Measurements from ENCODE around the gene FNIP1.
"Not testable (repeated sequence)": the region's sequence is repeated elsewhere in the genome, so short reads cannot be mapped to it uniquely, and the experiment has no call there.

The FNIP1 gene

GRCh38 chr5:131749723-131750470 is 46.9 kb downstream of the FNIP1 start:
- no peak for DNase-seq (ENCODE audit: low read depth in 2 of 2)

GRCh38 chr5:131749138-131749537 is 47.7 kb downstream of the FNIP1 start:
- no peak for DNase-seq (ENCODE audit: low read depth in 2 of 2)

GRCh38 chr5:131747180-131748105 is 49.4 kb downstream of the FNIP1 start:
- DNase-seq (ENCODE audit: low read depth in 2 of 2): peak in 1 of 2 experiments; percentile 4

- DNase-seq (ENCODE audit: low read depth in 2 of 2): no peak
Measured at GRCh38 chr5:131746423-131746822, 50.4 kb downstream of the FNIP1 start.

GRCh38 chr5:131745703-131746102 is 51.1 kb downstream of the FNIP1 start:
- DNase-seq (ENCODE audit: low read depth in 2 of 2): no peak

GRCh38 chr5:131745155-131745554 is 51.7 kb downstream of the FNIP1 start:
- no peak for DNase-seq (ENCODE audit: low read depth in 2 of 2)

GRCh38 chr5:131740477-131740876 is 56.3 kb downstream of the FNIP1 start:
- DNase-seq (ENCODE audit: low read depth in 2 of 2): no peak

- no peak for DNase-seq (ENCODE audit: low read depth in 2 of 2)
Measured at GRCh38 chr5:131735393-131735792, 61.4 kb downstream of the FNIP1 start.

- DNase-seq (ENCODE audit: low read depth in 2 of 2): not testable (repeated sequence)
Measured at GRCh38 chr5:131734939-131735338, 61.9 kb downstream of the FNIP1 start.

GRCh38 chr5:131729292-131729691 is 67.5 kb downstream of the FNIP1 start:
- not testable (repeated sequence) for DNase-seq (ENCODE audit: low read depth in 2 of 2)

GRCh38 chr5:131724089-131724488 is 72.7 kb downstream of the FNIP1 start:
- DNase-seq (ENCODE audit: low read depth in 2 of 2): not testable (repeated sequence)

- no peak for DNase-seq (ENCODE audit: low read depth in 2 of 2)
Measured at GRCh38 chr5:131720714-131721113, 76.1 kb downstream of the FNIP1 start.

GRCh38 chr5:131719564-131719963 is 77.3 kb downstream of the FNIP1 start:
- DNase-seq (ENCODE audit: low read depth in 2 of 2): no peak

GRCh38 chr5:131718487-131719014 is 78.3 kb downstream of the FNIP1 start:
- DNase-seq (ENCODE audit: low read depth in 2 of 2): no peak

- DNase-seq (ENCODE audit: low read depth in 2 of 2): not testable (repeated sequence)
Measured at GRCh38 chr5:131717164-131717563, 79.7 kb downstream of the FNIP1 start.

GRCh38 chr5:131716650-131717049 is 80.2 kb downstream of the FNIP1 start:
- DNase-seq (ENCODE audit: low read depth in 2 of 2): no peak

GRCh38 chr5:131710391-131710790 is 86.4 kb downstream of the FNIP1 start:
- DNase-seq (ENCODE audit: low read depth in 2 of 2): no peak

- DNase-seq (ENCODE audit: low read depth in 2 of 2): no peak
Measured at GRCh38 chr5:131709043-131709442, 87.8 kb downstream of the FNIP1 start.

GRCh38 chr5:131706281-131706680 is 90.5 kb downstream of the FNIP1 start:
- no peak for DNase-seq (ENCODE audit: low read depth in 2 of 2)

GRCh38 chr5:131694926-131695325 is 101.9 kb downstream of the FNIP1 start:
- no peak for DNase-seq (ENCODE audit: low read depth in 2 of 2)

GRCh38 chr5:131693894-131694293 is 102.9 kb downstream of the FNIP1 start:
- DNase-seq (ENCODE audit: low read depth in 2 of 2): no peak

GRCh38 chr5:131685516-131686171 is 111.2 kb downstream of the FNIP1 start:
- DNase-seq (ENCODE audit: low read depth in 2 of 2): no peak
